Sigmoid colon (tissue), 7 donors: Measurements from ENCODE around the gene RFWD3. TPM values are rescaled to one million over a fixed set of nuclear protein-coding genes. Genes with fewer than 3 reads are reported as not detected.

Experiments used
- DNase-seq: peaks from one replicate; pipeline ENCODE4 v3.0.0-alpha.2; 2019
- H3K27ac ChIP-seq, 4 donors: fragments of 200-600 bp; sonication (generic); one replicate each; pipeline ENCODE4 v1.5.1; 2016 to 2019; ENCODE audit warnings: mild to moderate bottlenecking in 1 of 4
- H3K27me3 ChIP-seq, 3 donors: fragments of 200-600 bp; sonication (generic); one replicate each; pipeline ENCODE4 v1.5.1; 2019; ENCODE audit warnings: mild to moderate bottlenecking in 1 of 3
- H3K36me3 ChIP-seq, 4 donors: fragments of 200-600 bp; sonication (generic); one replicate each; pipeline ENCODE4 v1.5.1; 2016 to 2019
- H3K4me1 ChIP-seq, 4 donors: fragments of 200-600 bp; sonication (generic); one replicate each; pipeline ENCODE4 v1.5.1; 2017 to 2019
- H3K4me3 ChIP-seq, 4 donors: fragments of 200-600 bp; sonication (generic); one replicate each; pipeline ENCODE4 v1.5.1; 2017 to 2019; ENCODE audit warnings: mild to moderate bottlenecking in 2 of 4, moderate library complexity in 1 of 4
- H3K9me3 ChIP-seq, 4 donors: fragments of 200-600 bp in 3 of 4; sonication (generic) in 3 of 4; one replicate each; pipeline versions ENCODE4 v1.5.1 to v1.6.1; 2013 to 2019
- EP300 ChIP-seq, 4 donors: sonication (generic); formaldehyde crosslinking; IDR thresholded peaks; one replicate each; pipeline ENCODE4 v1.6.1; 2017; ENCODE audit warnings: antibody characterized with exemption in 4 of 4
- POLR2A ChIP-seq, 2 donors: fragments of 450-650 bp; IDR thresholded peaks; one replicate each; pipeline ENCODE4 v1.6.1; 2016; ENCODE audit warnings: antibody characterized with exemption in 2 of 2, mild to moderate bottlenecking in 2 of 2, moderate library complexity in 2 of 2
- POLR2AphosphoS5 ChIP-seq, 4 donors: sonication (generic); formaldehyde crosslinking; IDR thresholded peaks; one replicate each; pipeline ENCODE4 v1.6.1; 2017; ENCODE audit warnings: antibody characterized with exemption in 4 of 4
- WGBS, 2 donors: extraction: QIAGEN DNeasy Blood & Tissue Kit; methylation state at CpG; one replicate each; pipeline ENCODE4 v1.1.7; 2013; 5-methylcytosine and 5-hydroxymethylcytosine counted together
- intact Hi-C: fragments of 100-400 bp; cut with DNase I; formaldehyde crosslinking; loops from one replicate; pipeline ENCODE4 v1.15.1; 2023
- polyA plus RNA-seq, 3 donors: library from polyadenylated mRNA; stranded (reverse); fragments of 200-250 nt; gene quantifications; one replicate each; pipeline ENCODE4 v1.2.3, GENCODE V29; 2013
- total RNA-seq, 4 donors: library from RNA; depleted of rRNA; stranded (reverse); fragments of >200 nt; gene quantifications; one replicate each; pipeline ENCODE4 v1.1.0, GENCODE V29; 2016
- TF ChIP-seq, protein P1 (sequence below), 4 experiments: fragments of 450-650 bp in 3 of 4; fragments of 200-600 bp in 1 of 4; IDR thresholded peaks; one replicate each; pipeline ENCODE4 v1.5.1; 2016 to 2019; ENCODE audit warnings: antibody characterized with exemption in 4 of 4, mild to moderate bottlenecking in 3 of 4, moderate library complexity in 2 of 4
- donor health status: healthy with polysubstance abuse.
- donor health status: Bipolar disorder and iron deficiency.
- donor health status: healthy.

RFWD3 gene
- total and polyA plus RNA-seq, 7 donors, result 4.2 to 14.9 (median 9.7) TPM

DNA sequence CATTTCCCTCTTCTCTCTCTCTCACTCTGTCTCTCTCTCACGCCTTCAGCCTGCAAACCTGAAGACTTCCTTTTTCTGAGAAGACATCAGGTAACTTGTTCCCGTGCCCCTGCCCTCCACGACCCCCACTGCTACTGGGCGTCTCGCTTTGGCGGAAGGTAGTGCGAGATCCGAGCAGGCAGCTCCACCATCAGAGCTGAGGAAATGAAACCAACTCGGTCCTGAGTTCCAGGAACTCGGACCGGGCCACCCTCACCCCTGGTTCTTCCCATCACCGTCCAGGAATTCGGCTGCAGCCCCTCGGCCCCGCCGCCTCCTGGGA lies 33.4 kb upstream of the RFWD3 start:
- H3K4me1 ChIP-seq, result peaks cover 0 to 23% (median 4%) of the 10 kb centered on the region in 4 donors
- intact Hi-C loops, result no loop called here
- H3K9me3 ChIP-seq, result no peaks in the 10 kb centered on the region
- no peaks in the 10 kb centered on the region for H3K27me3 ChIP-seq
- no peak for DNase-seq
- TF ChIP-seq POLR2A (IDR thresholded peaks at IDR 0.05) (no peak), POLR2AphosphoS5 (IDR thresholded peaks at IDR 0.05) (no peak), EP300 (IDR thresholded peaks at IDR 0.05) (no peak)
- TF ChIP-seq, protein P1, sequence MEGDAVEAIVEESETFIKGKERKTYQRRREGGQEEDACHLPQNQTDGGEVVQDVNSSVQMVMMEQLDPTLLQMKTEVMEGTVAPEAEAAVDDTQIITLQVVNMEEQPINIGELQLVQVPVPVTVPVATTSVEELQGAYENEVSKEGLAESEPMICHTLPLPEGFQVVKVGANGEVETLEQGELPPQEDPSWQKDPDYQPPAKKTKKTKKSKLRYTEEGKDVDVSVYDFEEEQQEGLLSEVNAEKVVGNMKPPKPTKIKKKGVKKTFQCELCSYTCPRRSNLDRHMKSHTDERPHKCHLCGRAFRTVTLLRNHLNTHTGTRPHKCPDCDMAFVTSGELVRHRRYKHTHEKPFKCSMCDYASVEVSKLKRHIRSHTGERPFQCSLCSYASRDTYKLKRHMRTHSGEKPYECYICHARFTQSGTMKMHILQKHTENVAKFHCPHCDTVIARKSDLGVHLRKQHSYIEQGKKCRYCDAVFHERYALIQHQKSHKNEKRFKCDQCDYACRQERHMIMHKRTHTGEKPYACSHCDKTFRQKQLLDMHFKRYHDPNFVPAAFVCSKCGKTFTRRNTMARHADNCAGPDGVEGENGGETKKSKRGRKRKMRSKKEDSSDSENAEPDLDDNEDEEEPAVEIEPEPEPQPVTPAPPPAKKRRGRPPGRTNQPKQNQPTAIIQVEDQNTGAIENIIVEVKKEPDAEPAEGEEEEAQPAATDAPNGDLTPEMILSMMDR (IDR thresholded peaks at IDR 0.05), result no peak
- no peaks in the 10 kb centered on the region for H3K36me3 ChIP-seq
- H3K27ac ChIP-seq, result peak overlapping the region; percentile 73 to 85 (median 79)
- WGBS, 2 donors, result 1% methylated on average over 16 of the region's 16 CpGs
- peak overlapping the region; percentile 56 to 78 (median 64) for H3K4me3 ChIP-seq

DNA sequence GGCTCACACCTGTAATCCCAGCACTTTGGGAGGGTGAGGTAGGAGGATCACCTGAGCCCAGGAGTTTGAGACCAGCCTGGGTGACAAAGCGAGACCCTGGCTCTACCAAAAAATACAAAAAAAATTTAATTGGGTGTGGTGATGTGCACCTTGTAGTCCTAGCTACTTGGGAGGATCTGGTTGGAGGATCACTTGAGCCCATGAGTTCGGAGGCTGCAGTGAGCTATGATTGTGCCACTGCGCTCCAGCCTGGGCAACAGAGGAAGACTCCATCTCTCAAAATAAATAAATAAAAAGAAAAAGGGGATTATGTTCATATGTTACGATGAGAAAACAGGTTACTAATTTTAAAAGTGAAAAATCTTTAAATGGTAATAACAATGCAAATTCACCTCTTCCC lies 33.0 kb upstream of the RFWD3 start:
- peak overlapping the region; percentile 56 to 78 (median 64) for H3K4me3 ChIP-seq
- intact Hi-C loops, result no loop called here
- 60 to 67% methylated on average over 4 of the region's 4 CpGs for WGBS, 2 donors
- DNase-seq, result no peak
- H3K36me3 ChIP-seq, result no peaks in the 10 kb centered on the region
- H3K9me3 ChIP-seq, result no peaks in the 10 kb centered on the region
- TF ChIP-seq EP300 (IDR thresholded peaks at IDR 0.05) (no peak), POLR2AphosphoS5 (IDR thresholded peaks at IDR 0.05) (no peak), POLR2A (IDR thresholded peaks at IDR 0.05) (no peak)
- TF ChIP-seq, protein P1 (IDR thresholded peaks at IDR 0.05), result no peak
- peaks cover 0 to 23% (median 4%) of the 10 kb centered on the region in 4 donors for H3K4me1 ChIP-seq
- H3K27ac ChIP-seq, result peak overlapping the region; percentile 73 to 85 (median 79)
- H3K27me3 ChIP-seq, result no peaks in the 10 kb centered on the region

DNA sequence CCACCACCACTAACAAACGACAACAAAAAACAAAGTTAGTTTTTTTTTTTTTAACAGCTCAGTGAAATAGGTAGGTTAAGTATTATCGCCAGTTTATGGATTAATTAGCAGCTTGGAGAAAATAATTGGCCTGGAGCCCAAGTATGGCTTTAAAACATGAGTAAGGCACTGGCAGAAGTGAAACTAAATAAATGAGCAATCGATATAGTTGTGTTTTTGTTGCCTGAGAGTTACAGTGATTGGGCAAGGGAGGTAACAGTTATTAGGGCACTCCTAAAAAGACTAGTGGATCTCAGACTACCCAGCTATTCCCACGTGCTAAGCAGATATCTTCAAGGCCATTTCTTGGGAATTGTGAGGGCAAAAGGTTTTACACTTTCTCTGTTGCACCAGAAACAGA lies 31.5 kb upstream of the RFWD3 start:
- DNase-seq, result no peak
- Histone ChIP-seq H3K36me3 (no peaks in the 10 kb centered on the region), H3K27ac (no peak overlapping the region), H3K4me3 (no peak overlapping the region), H3K9me3 (no peaks in the 10 kb centered on the region), H3K27me3 (no peaks in the 10 kb centered on the region), H3K4me1 (peaks cover 0 to 23% (median 4%) of the 10 kb centered on the region in 4 donors)
- intact Hi-C loops, result no loop called here
- TF ChIP-seq POLR2AphosphoS5 (IDR thresholded peaks at IDR 0.05) (no peak), POLR2A (IDR thresholded peaks at IDR 0.05) (no peak), EP300 (IDR thresholded peaks at IDR 0.05) (no peak)
- TF ChIP-seq, protein P1 (IDR thresholded peaks at IDR 0.05), result no peak
- WGBS, 2 donors, result 38 to 58% methylated on average over 4 of the region's 4 CpGs

DNA sequence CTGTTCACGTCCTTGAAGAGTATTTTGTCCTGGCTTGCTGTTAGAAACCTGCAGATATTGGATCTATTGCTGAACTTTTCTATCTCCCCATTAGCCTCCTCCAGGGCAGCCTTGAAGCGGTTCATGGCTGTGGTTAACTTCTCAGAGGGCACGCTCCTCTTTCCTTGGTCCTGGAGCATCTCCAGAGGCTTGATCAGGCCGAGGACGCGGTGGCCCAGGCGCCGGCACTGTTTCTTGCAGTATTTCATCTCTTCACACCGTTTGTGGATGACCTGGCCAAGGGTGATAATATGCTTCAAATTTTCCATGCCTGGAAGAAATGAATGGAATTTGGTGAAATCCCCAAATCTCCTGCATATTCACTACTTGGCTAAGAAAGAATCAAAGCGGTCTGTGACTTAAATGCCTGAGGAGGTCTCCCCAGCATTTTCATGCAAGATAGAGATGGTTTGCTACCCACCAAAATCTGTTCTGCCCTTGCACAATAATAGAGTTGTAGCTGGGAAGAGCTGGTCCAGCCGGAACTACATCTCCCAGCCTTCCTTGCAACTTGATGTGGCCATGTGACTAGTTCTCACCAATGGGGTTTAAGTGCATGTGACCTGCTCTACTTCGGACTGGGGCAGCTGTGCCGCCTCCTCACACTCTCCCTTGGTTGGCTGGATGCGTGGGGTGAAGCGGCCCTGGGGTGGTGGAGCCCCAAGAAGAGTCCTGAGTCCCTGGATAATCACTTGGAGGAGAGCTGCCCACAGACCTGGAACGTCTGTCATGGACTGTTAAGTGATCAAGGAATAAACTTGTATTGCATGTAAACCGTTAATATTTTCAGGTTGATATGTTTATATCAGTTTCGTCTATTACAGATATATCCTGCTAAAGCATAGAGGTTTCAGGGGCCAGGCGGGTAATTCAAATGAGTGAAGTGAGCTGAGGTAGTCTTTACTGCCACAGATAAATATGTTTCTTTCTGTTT lies 29.1 kb upstream of the RFWD3 start:
- peak overlapping the region; percentile 25 to 67 (median 58) for H3K27ac ChIP-seq
- WGBS, 2 donors, result 50 to 60% methylated on average over 19 of the region's 19 CpGs

DNA sequence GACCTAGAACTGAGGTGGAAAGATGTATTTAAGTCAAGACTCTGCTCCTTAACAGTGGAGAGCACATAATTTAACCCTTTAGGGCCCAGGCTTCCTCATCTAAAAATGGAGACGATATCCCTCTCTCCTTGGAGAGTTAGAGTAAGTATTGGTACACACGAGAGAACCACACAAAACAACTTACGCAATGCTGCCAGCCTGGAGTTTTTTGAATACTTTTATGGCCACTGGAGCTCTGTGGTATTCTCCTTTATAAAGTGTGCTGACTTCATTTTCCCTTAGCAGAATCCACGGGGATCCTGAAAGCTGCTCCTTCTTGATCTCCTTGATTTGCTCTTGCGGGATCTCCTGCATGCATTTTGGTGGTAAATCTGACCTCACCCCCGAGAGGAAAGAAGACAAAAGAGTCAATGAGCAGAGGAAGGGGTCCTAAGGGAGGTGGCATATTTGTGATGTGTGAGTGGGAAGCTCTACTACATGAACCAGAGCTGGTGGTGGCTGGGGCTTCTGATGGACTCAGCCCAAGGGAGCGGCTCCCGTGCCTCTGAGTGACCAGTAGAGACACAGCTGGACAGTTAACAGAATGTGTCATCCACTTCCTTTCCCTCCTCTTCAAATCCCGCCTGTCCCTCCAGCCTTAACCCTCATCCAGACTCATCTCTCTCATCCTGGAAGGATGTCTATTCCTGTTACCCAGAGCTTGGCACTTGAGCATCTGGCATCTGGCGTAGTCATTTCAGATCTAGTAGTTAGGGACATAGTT lies 24.6 kb upstream of the RFWD3 start:
- TF ChIP-seq, protein P1 (IDR thresholded peaks at IDR 0.05), result no peak
- Histone ChIP-seq H3K27me3 (no peaks in the 10 kb centered on the region), H3K9me3 (no peaks in the 10 kb centered on the region), H3K4me1 (peaks cover 0 to 4% (median 1%) of the 10 kb centered on the region in 4 donors), H3K27ac (no peak overlapping the region), H3K4me3 (no peak overlapping the region), H3K36me3 (peaks cover 0 to 14% (median 0%) of the 10 kb centered on the region in 4 donors)
- DNase-seq, result no peak
- intact Hi-C loops, result no loop called here
- 90 to 92% methylated on average over 10 of the region's 10 CpGs for WGBS, 2 donors

More for the DNA sequence above, 29.1 kb upstream of the RFWD3 start:
- H3K36me3 ChIP-seq, result peaks cover 0 to 14% (median 0%) of the 10 kb centered on the region in 4 donors
- DNase-seq, result peak; percentile 93
- peak overlapping the region; percentile 16 to 46 (median 38) for H3K4me3 ChIP-seq
- H3K27me3 ChIP-seq, result no peaks in the 10 kb centered on the region
- peaks cover 0 to 17% (median 4%) of the 10 kb centered on the region in 4 donors for H3K4me1 ChIP-seq
- H3K9me3 ChIP-seq, result no peaks in the 10 kb centered on the region
- intact Hi-C loops, result no loop called here
- peak; percentile 32 to 83 (median 69) for TF ChIP-seq POLR2AphosphoS5 (IDR thresholded peaks at IDR 0.05)
- no peak for TF ChIP-seq POLR2A (IDR thresholded peaks at IDR 0.05)
